GM18517 (cell line): Measurements from ENCODE around the gene PDLIM5.
"Not testable (repeated sequence)": the region's sequence is repeated elsewhere in the genome, so short reads cannot be mapped to it uniquely, and the experiment has no call there.

Experiments
- ATAC-seq: cut with Tn5 transposase; IDR thresholded peaks from one replicate; pipeline ENCODE4 v1.9.1; 2021; ENCODE audit warnings: mild to moderate bottlenecking, moderate library complexity; ENCODE audit not compliant: unreplicated experiment

Gene PDLIM5

GRCh38 chr4:94583914-94584641, 132.3 kb downstream of the PDLIM5 start:
- no peak for ATAC-seq

GRCh38 chr4:94588896-94589693, 137.4 kb downstream of the PDLIM5 start:
- no peak for ATAC-seq

- ATAC-seq: no peak
Measured at GRCh38 chr4:94590493-94590892, 138.8 kb downstream of the PDLIM5 start.

- no peak for ATAC-seq
Measured at GRCh38 chr4:94591289-94591688, 139.5 kb downstream of the PDLIM5 start.

- ATAC-seq: no peak
Measured at GRCh38 chr4:94595013-94595412, 143.3 kb downstream of the PDLIM5 start.

GRCh38 chr4:94595880-94596483, 144.2 kb downstream of the PDLIM5 start:
- peak; percentile 83 for ATAC-seq

- ATAC-seq: no peak
Measured at GRCh38 chr4:94598758-94599157, 147.0 kb downstream of the PDLIM5 start.

- ATAC-seq: no peak
Measured at GRCh38 chr4:94603170-94603747, 151.5 kb downstream of the PDLIM5 start.

- no peak for ATAC-seq
Measured at GRCh38 chr4:94605241-94605805, 153.6 kb downstream of the PDLIM5 start.

- ATAC-seq: no peak
Measured at GRCh38 chr4:94610145-94610544, 158.4 kb downstream of the PDLIM5 start.

- no peak for ATAC-seq
Measured at GRCh38 chr4:94613248-94613647, 161.5 kb downstream of the PDLIM5 start.

GRCh38 chr4:94615451-94615850, 163.7 kb downstream of the PDLIM5 start:
- no peak for ATAC-seq

GRCh38 chr4:94621491-94622080, 169.8 kb downstream of the PDLIM5 start:
- peak; percentile 76 for ATAC-seq

GRCh38 chr4:94623126-94623911, 171.6 kb downstream of the PDLIM5 start:
- ATAC-seq: no peak

GRCh38 chr4:94626942-94627341, 175.2 kb downstream of the PDLIM5 start:
- no peak for ATAC-seq

- not testable (repeated sequence) for ATAC-seq
Measured at GRCh38 chr4:94629058-94629457, 177.3 kb downstream of the PDLIM5 start.

GRCh38 chr4:94629837-94630236, 178.1 kb downstream of the PDLIM5 start:
- no peak for ATAC-seq

- ATAC-seq: no peak
Measured at GRCh38 chr4:94634271-94634670, 182.5 kb downstream of the PDLIM5 start.

GRCh38 chr4:94635177-94635576, 183.4 kb downstream of the PDLIM5 start:
- ATAC-seq: no peak

- ATAC-seq: no peak
Measured at GRCh38 chr4:94636004-94636403, 184.3 kb downstream of the PDLIM5 start.
